K562 (cell line): Measurements from ENCODE around the gene SRP72. TPM values are rescaled to one million over a fixed set of nuclear protein-coding genes. Genes with fewer than 3 reads are reported as not detected.

Experiments used
- ATAC-seq: fragments of 200-7000 bp; cut with Tn5 transposase; 3 replicates; pipeline ENCODE4 v1.9.1; 2020; ENCODE audit warnings: moderate library complexity
- BruUV-seq: library from RNA; stranded (reverse); fragments of 400-500 nt; replicated peaks from 2 replicates; lab custom pipeline; 2021; lab: Mats Ljungman, UMichigan
- CTCF ChIA-PET: fragments of 300-600 bp; formaldehyde crosslinking; extraction: SDS; loops from one replicate; lab custom pipeline; 2021; ENCODE audit warnings: low intra/inter-chr PET ratio; lab: Yijun Ruan, JAX
- POLR2A ChIA-PET: fragments of 300-600, 350-650 bp; sonication (Branson Sonifier 250); formaldehyde crosslinking; extraction: SDS; loops from one replicate; lab custom pipeline; 2021; ENCODE audit warnings: antibody characterized with exemption, inconsistent platforms; lab: Yijun Ruan, JAX
- DNase-seq, 4 experiments: peaks; one replicate each; pipeline versions ENCODE4 v3.0.0 to v3.0.0-alpha.2; 2011 to 2018; ENCODE audit warnings: low spot score in 3 of 4, mixed read lengths in 3 of 4; ENCODE audit errors: extremely low read depth in 1 of 4
- FAIRE-seq: peaks from 2 replicates; lab custom pipeline; 2011; peaks lifted over from hg19 to GRCh38; lab: Jason Lieb, UNC
- H2AFZ ChIP-seq: 2 replicates; pipeline ENCODE4 v1.6.0; 2011; ENCODE audit warnings: low read depth, low read length, control low read depth, inconsistent platforms
- H3K27ac ChIP-seq: fragments of 200-600 bp; 3 replicates; pipeline ENCODE4 v1.8.0; 2011; ENCODE audit warnings: low read depth, mild to moderate bottlenecking, control low read depth, inconsistent platforms, low read length, moderate library complexity, mixed read lengths; ENCODE audit errors: extremely low read depth
- H3K27me3 ChIP-seq, 2 experiments: fragments of 300-600 bp in 1 of 2; 2 replicates in 1 of 2; 3 replicates in 1 of 2; pipeline versions ENCODE4 v1.6.0 to v1.8.0; 2011; ENCODE audit warnings: inconsistent platforms in 2 of 2, low read length in 2 of 2, mild to moderate bottlenecking in 1 of 2, mixed read lengths in 1 of 2, moderate library complexity in 1 of 2; ENCODE audit not compliant: control insufficient read depth in 2 of 2, insufficient read depth in 2 of 2
- H3K36me3 ChIP-seq: fragments of 300-600 bp; 3 replicates; pipeline ENCODE4 v1.8.0; 2011; ENCODE audit warnings: mild to moderate bottlenecking, low read length, inconsistent platforms; ENCODE audit not compliant: control insufficient read depth, insufficient read depth
- H3K4me1 ChIP-seq, 2 experiments: fragments of 200-600 bp in 1 of 2; replicated peaks in 1 of 2; 2 replicates in 1 of 2; 3 replicates in 1 of 2; pipeline versions ENCODE4 v1.5.1 to v1.8.0; 2011; ENCODE audit warnings: inconsistent platforms in 2 of 2, low read length in 2 of 2, mild to moderate bottlenecking in 1 of 2, mixed read lengths in 1 of 2, moderate library complexity in 1 of 2; ENCODE audit not compliant: control insufficient read depth in 2 of 2, insufficient read depth in 2 of 2
- H3K4me2 ChIP-seq: 2 replicates; pipeline ENCODE4 v1.6.1; 2011; ENCODE audit warnings: low read length, control low read depth, inconsistent platforms, mixed read lengths; ENCODE audit not compliant: insufficient read depth
- H3K4me3 ChIP-seq: fragments of 200-600 bp; sonication (generic), shearing (Covaris generic); 2 replicates; pipeline ENCODE4 v1.5.1; 2016; ENCODE audit warnings: control low read depth, inconsistent platforms
- H3K79me2 ChIP-seq: fragments of 200-600 bp; 3 replicates; pipeline ENCODE4 v1.8.0; 2011; ENCODE audit warnings: low read length, inconsistent platforms; ENCODE audit not compliant: control insufficient read depth, insufficient read depth
- H3K9ac ChIP-seq, 2 experiments: 2 replicates each; pipeline versions ENCODE4 v1.6.0 to v1.6.1; 2011; ENCODE audit warnings: low read depth in 2 of 2, low read length in 2 of 2, control low read depth in 1 of 2, inconsistent platforms in 1 of 2, mild to moderate bottlenecking in 1 of 2, mixed read lengths in 1 of 2; ENCODE audit not compliant: insufficient read depth in 1 of 2
- H3K9me1 ChIP-seq: one replicate; pipeline ENCODE4 v1.6.0; 2011; ENCODE audit warnings: inconsistent platforms, mild to moderate bottlenecking, low read length, moderate library complexity; ENCODE audit not compliant: control insufficient read depth, insufficient read depth
- H3K9me3 ChIP-seq: replicated peaks from 2 replicates; pipeline ENCODE4 v1.5.1; 2011; ENCODE audit warnings: low read depth, low read length, inconsistent platforms; ENCODE audit not compliant: control insufficient read depth, insufficient read depth
- H4K20me1 ChIP-seq: replicated peaks from 2 replicates; pipeline ENCODE4 v1.6.1; 2011; ENCODE audit warnings: low read length, inconsistent platforms, mixed read lengths; ENCODE audit not compliant: control insufficient read depth, insufficient read depth
- ATF6 ChIP-seq: sonication (generic); formaldehyde crosslinking; IDR thresholded peaks from 2 replicates; pipeline ENCODE4 v1.4.0; 2020; ENCODE audit warnings: mild to moderate bottlenecking, missing genetic modification reagents
- EGR1 ChIP-seq: fragments of 450-650 bp; conservative IDR thresholded peaks from 2 replicates; pipeline ENCODE4 v1.6.1; 2017; ENCODE audit warnings: mild to moderate bottlenecking
- ELF4 ChIP-seq: fragments of 450-650 bp; formaldehyde crosslinking; IDR thresholded peaks from 2 replicates; pipeline ENCODE4 v1.4.0; 2022; ENCODE audit warnings: missing genetic modification characterization
- ELK3 ChIP-seq: fragments of 450-650 bp; formaldehyde crosslinking; IDR thresholded peaks from 2 replicates; pipeline ENCODE4 v1.4.0; 2020; ENCODE audit warnings: mild to moderate bottlenecking
- KLF1 ChIP-seq: fragments of 450-650 bp; IDR thresholded peaks from 2 replicates; pipeline ENCODE4 v1.6.1; 2016; ENCODE audit warnings: missing genetic modification characterization, missing compliant biosample characterization
- MCM2 ChIP-seq: fragments of 450-650 bp; IDR thresholded peaks from 2 replicates; pipeline ENCODE4 v1.6.1; 2017; ENCODE audit warnings: low read depth, mild to moderate bottlenecking
- MTA2 ChIP-seq: fragments of 450-650 bp; IDR thresholded peaks from 2 replicates; pipeline ENCODE4 v1.6.1; 2016; ENCODE audit warnings: low read depth
- RBM17 ChIP-seq: fragments of 200-400 bp; formaldehyde crosslinking; IDR thresholded peaks from 2 replicates; pipeline ENCODE4 v1.6.1; 2017; ENCODE audit warnings: low read depth, mild to moderate bottlenecking, low read length, borderline replicate concordance
- SMARCE1 ChIP-seq: fragments of 450-650 bp; IDR thresholded peaks from 2 replicates; pipeline ENCODE4 v1.7.1; 2016; ENCODE audit warnings: mild to moderate bottlenecking
- SP2 ChIP-seq: IDR thresholded peaks from 2 replicates; pipeline ENCODE4 v1.6.1; 2011; ENCODE audit warnings: mild to moderate bottlenecking, low read depth, low read length, moderate library complexity; ENCODE audit not compliant: poor library complexity, severe bottlenecking; ENCODE audit errors: extremely low read depth
- SPI1 ChIP-seq: IDR thresholded peaks from 2 replicates; pipeline ENCODE4 v1.6.1; 2011; ENCODE audit warnings: low read depth, low read length, control low read depth, borderline replicate concordance
- TCF7 ChIP-seq: sonication (generic); IDR thresholded peaks from 2 replicates; pipeline ENCODE4 v1.6.1; 2016; ENCODE audit warnings: antibody characterized with exemption, borderline replicate concordance
- ZKSCAN3 ChIP-seq: fragments of 250-450 bp; sonication (Bioruptor Pico); IDR thresholded peaks from 2 replicates; pipeline ENCODE4 v1.4.0; 2020
- ZNF140 ChIP-seq: fragments of 250-450 bp; sonication (Bioruptor Pico); IDR thresholded peaks from 2 replicates; pipeline ENCODE4 v1.8.0; 2021; ENCODE audit warnings: moderate library complexity, mild to moderate bottlenecking, inconsistent platforms
- ZNF224 ChIP-seq: sonication (generic); formaldehyde crosslinking; IDR thresholded peaks from 2 replicates; pipeline ENCODE4 v1.8.0; 2022; ENCODE audit warnings: mild to moderate bottlenecking, missing genetic modification reagents
- ZNF609 ChIP-seq: sonication (generic); formaldehyde crosslinking; IDR thresholded peaks from 2 replicates; pipeline ENCODE4 v1.8.1; 2023; ENCODE audit warnings: missing genetic modification reagents, mild to moderate bottlenecking, borderline replicate concordance
- ZSCAN29 ChIP-seq: fragments of 450-650 bp; IDR thresholded peaks from 2 replicates; pipeline ENCODE4 v1.6.1; 2017
- WGBS: fragments of 100-300 bp; shearing (Covaris generic); methylation state at CpG from one replicate; pipeline ENCODE4 v1.1.6; 2016; ENCODE audit warnings: low coverage, mixed read lengths; ENCODE audit not compliant: insufficient coverage; ENCODE audit errors: missing lambda C conversion rate; 5-methylcytosine and 5-hydroxymethylcytosine counted together
- in situ Hi-C: fragments of 300-500 bp; cut with MboI; formaldehyde crosslinking; loops from 4 replicates; pipeline ENCODE4 v1.15.0; 2018; ENCODE audit warnings: inconsistent platforms, mixed read lengths
- intact Hi-C: fragments of 100-400 bp; cut with micrococcal nuclease; formaldehyde crosslinking; loops from 2 replicates; pipeline ENCODE4 v1.14.2; 2022
- polyA plus RNA-seq, 8 experiments: library from polyadenylated mRNA; depleted of rRNA in 4 of 8; stranded (reverse) in 5 of 8; unstranded in 3 of 8; fragments of >200 nt; fragmentation: Nextera tagmentation in 2 of 8; fragmentation: Illumina TruSeq in 1 of 8; extraction: Ambion mirVana in 2 of 8; extraction: Trizol in 1 of 8; gene quantifications; 2 replicates each; pipeline versions ENCODE4 v1.2.1 to v1.2.3, GENCODE V29; 2011 to 2014; ENCODE audit warnings: inconsistent platforms in 1 of 8, missing spikeins in 1 of 8
- total RNA-seq, 7 experiments: library from RNA; depleted of rRNA in 6 of 7; stranded (reverse); fragments of >200 nt in 6 of 7; fragmentation: Illumina TruSeq in 2 of 7; extraction: Trizol in 2 of 7; gene quantifications; 2 replicates each; pipeline versions ENCODE4 v1.2.1 to v1.2.3, GENCODE V29; 2011 to 2021; ENCODE audit warnings: low replicate concordance in 1 of 7

SRP72 gene
- total and polyA plus RNA-seq, 9 of the 15 experiments (the other 6 are each of a cell fraction or from before 2014, with no cell fraction given), result 124 to 341 (median 202) TPM

- peaks cover 56% of the 10 kb centered on the region for H3K36me3 ChIP-seq
- H3K9ac ChIP-seq, result peak overlapping the region; percentile 97 to 100
- H4K20me1 ChIP-seq, result peaks cover 4% of the 10 kb centered on the region; the same call in 1 of the 2 replicates
- no peaks in the 10 kb centered on the region for H3K27me3 ChIP-seq
- peak overlapping the region; percentile 97 for H3K4me2 ChIP-seq
- FAIRE-seq (no peak), ATAC-seq (peak; percentile 66), DNase-seq (peak; percentile 44 to 69 (median 53))
- no TSS peak for BruUV-seq
- peak overlapping the region; percentile 99 for H3K27ac ChIP-seq
- CTCF ChIA-PET, result no interaction called here
- H3K9me3 ChIP-seq, result no peaks in the 10 kb centered on the region
- in situ Hi-C loops, result no loop called here
- peak overlapping the region; percentile 95 for H3K4me3 ChIP-seq
- POLR2A ChIA-PET, result interaction anchor here (1.0 to 3.7 kb wide), 6 partner anchors 10 to 80 kb away, joined by 3 to 18 read pairs (median 6); partner anchors contain the start of genes PAICS and PPAT
- H3K79me2 ChIP-seq, result peaks cover 78% of the 10 kb centered on the region
- 1% methylated on average over 10 of the region's 10 CpGs for WGBS
- no peaks in the 10 kb centered on the region for H3K9me1 ChIP-seq
- peaks cover 0 to 15% of the 10 kb centered on the region in 2 experiments; a peak in 3 of 5 replicates for H3K4me1 ChIP-seq
- intact Hi-C loops, result loop anchor here (2.0 to 5.0 kb wide), 2 partner anchors 77 to 81 kb away; partner anchors contain the start of gene AASDH
- peak overlapping the region; percentile 91 for H2AFZ ChIP-seq
- TF ChIP-seq RBM17, result no peak
- no peak for TF ChIP-seq MTA2
- TF ChIP-seq ATF6, result no peak; the same call in 1 of the 2 replicates
- TF ChIP-seq ZKSCAN3 (CRISPR knock-in tag), result no peak
- no peak for TF ChIP-seq SP2
- no peak for TF ChIP-seq ELF4
- TF ChIP-seq KLF1 (tag), result no peak
- TF ChIP-seq MCM2, result no peak
- no peak for TF ChIP-seq ZNF224 (CRISPR knock-in tag)
- no peak for TF ChIP-seq ELK3 (CRISPR knock-in tag)
- TF ChIP-seq TCF7, result no peak
- no peak for TF ChIP-seq SMARCE1
- TF ChIP-seq ZNF609 (CRISPR knock-in tag), result no peak
- TF ChIP-seq EGR1, result no peak
- TF ChIP-seq ZSCAN29, result no peak
- peak; percentile 21; the same call in 1 of the 2 replicates for TF ChIP-seq SPI1
- no peak for TF ChIP-seq ZNF140 (CRISPR knock-in tag)
Measured at GRCh38 chr4:56468097-56468422, 643 bp downstream of the SRP72 start.
